Fibroblast of lung (primary cell): Measurements from ENCODE around the gene STK32C.

Experiments used
- EZH2 ChIP-seq: IDR thresholded peaks from 2 replicates; pipeline ENCODE4 v1.5.1; 2012; ENCODE audit warnings: low read length, control low read depth, mild to moderate bottlenecking; ENCODE audit errors: missing control alignments
- TF ChIP-seq, protein P1 (sequence below), 2 donors: IDR thresholded peaks in 1 of 2; conservative IDR thresholded peaks in 1 of 2; 1 replicate in 1 of 2; 2 replicates in 1 of 2; pipeline ENCODE4 v1.5.1; 2011 to 2012; ENCODE audit warnings: low read length in 2 of 2, control low read depth in 1 of 2, inconsistent platforms in 1 of 2, low read depth in 1 of 2, mild to moderate bottlenecking in 1 of 2

DNA sequence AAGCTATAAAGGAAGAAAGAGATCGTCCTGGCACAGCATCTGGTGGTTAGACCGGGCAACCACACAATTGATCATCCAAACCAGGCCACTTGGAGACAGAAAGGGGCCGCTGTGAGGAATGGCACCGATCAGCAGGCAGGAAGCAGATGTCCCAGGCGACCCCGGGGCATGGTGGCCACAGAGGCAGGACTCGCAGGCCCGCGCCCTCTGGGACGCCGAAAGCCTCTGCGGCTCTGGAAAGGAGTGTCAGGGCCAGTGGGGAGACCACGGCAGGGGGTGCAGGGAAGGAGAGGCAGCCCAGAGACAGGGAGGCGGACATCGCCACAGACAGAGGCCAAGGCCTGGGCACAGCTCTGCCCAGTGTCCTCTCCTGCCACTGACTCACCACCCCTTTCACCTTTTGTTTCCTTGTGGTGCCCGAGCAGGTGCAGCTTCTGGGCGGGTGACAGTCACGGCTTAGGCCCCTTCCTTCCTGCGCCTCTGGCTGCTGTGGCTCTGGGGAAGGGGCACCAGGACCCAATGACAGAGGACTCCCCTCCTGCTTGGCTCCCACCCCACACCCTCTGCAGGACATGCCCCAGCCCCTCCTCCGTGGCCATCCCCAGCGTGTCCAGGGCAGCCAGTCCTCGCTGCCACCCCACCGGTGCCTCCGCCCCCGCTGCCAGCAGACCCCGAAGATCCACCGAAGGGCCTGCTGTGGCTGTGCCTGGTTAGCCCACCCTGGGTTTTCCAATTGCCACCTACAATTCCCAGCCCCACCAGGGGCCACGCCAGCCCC, 10.9 kb downstream of the STK32C start:
- TF ChIP-seq, protein P1, sequence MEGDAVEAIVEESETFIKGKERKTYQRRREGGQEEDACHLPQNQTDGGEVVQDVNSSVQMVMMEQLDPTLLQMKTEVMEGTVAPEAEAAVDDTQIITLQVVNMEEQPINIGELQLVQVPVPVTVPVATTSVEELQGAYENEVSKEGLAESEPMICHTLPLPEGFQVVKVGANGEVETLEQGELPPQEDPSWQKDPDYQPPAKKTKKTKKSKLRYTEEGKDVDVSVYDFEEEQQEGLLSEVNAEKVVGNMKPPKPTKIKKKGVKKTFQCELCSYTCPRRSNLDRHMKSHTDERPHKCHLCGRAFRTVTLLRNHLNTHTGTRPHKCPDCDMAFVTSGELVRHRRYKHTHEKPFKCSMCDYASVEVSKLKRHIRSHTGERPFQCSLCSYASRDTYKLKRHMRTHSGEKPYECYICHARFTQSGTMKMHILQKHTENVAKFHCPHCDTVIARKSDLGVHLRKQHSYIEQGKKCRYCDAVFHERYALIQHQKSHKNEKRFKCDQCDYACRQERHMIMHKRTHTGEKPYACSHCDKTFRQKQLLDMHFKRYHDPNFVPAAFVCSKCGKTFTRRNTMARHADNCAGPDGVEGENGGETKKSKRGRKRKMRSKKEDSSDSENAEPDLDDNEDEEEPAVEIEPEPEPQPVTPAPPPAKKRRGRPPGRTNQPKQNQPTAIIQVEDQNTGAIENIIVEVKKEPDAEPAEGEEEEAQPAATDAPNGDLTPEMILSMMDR (conservative IDR thresholded peaks at IDR 0.05 in 1 of 2, IDR thresholded peaks at IDR 0.05 in 1 of 2; ENCODE audit: low read depth in 1 of 2, low read length in 2 of 2) = no peak
- TF ChIP-seq EZH2 = no peak
